AG04450 (cell line): ENCODE measurements around the gene COL25A1. TPM values are rescaled to one million over a fixed set of nuclear protein-coding genes. Genes with fewer than 3 reads are reported as not detected.
A peak's percentile ranks its signal among the peaks of the same experiment; 100 is the strongest.

Experiments used
- CTCF ChIA-PET: fragments of 300-600, 350-600 bp; formaldehyde crosslinking; extraction: SDS; loops from one replicate; lab custom pipeline; 2022; ENCODE audit warnings: antibody characterized with exemption, inconsistent platforms; lab: Charles Lee
- POLR2A ChIA-PET: fragments of 350-600 bp; formaldehyde crosslinking; extraction: SDS; loops from one replicate; lab custom pipeline; 2021; ENCODE audit warnings: antibody characterized with exemption, inconsistent platforms; lab: Yijun Ruan, JAX
- DNase-seq: peaks from one replicate; pipeline ENCODE4 v3.0.0-alpha.2; 2011; ENCODE audit warnings: low read depth, low spot score
- H3K27ac ChIP-seq: one replicate; pipeline ENCODE4 v1.5.1; 2012; ENCODE audit warnings: low read depth, low read length, control low read depth
- H3K27me3 ChIP-seq: one replicate; pipeline ENCODE4 v1.6.0; 2012; ENCODE audit warnings: low read length; ENCODE audit not compliant: control insufficient read depth, insufficient read depth
- H3K4me3 ChIP-seq: 2 replicates; pipeline ENCODE4 v1.5.1; 2011; ENCODE audit warnings: mild to moderate bottlenecking, low read depth, low read length, control low read depth
- H3K9me3 ChIP-seq: 2 replicates; pipeline ENCODE4 v1.5.1; 2012; ENCODE audit warnings: low read length; ENCODE audit not compliant: control insufficient read depth, insufficient read depth
- CTCF ChIP-seq: IDR thresholded peaks from 2 replicates; pipeline ENCODE4 v1.5.1; 2011; ENCODE audit warnings: low read depth, low read length, control low read depth, inconsistent platforms
- polyA plus RNA-seq: library from polyadenylated mRNA; depleted of rRNA; stranded (reverse); fragments of >200 nt; gene quantifications from 2 replicates; pipeline ENCODE4 v1.2.3, GENCODE V29; 2011

The COL25A1 gene
- polyA plus RNA-seq, 1 experiment, result not detected

- no peaks in the 10 kb centered on the region for H3K27me3 ChIP-seq
- CTCF ChIA-PET, result no interaction called here
- H3K4me3 ChIP-seq, result no peak overlapping the region
- H3K27ac ChIP-seq, result no peak overlapping the region
- POLR2A ChIA-PET, result no interaction called here
- no peaks in the 10 kb centered on the region for H3K9me3 ChIP-seq
- DNase-seq, result no peak
- no peak for TF ChIP-seq CTCF
Observed at GRCh38 chr4:109319156-109319555, 16.7 kb upstream of the COL25A1 start.

GRCh38 chr4:109315818-109316217 is 13.4 kb upstream of the COL25A1 start:
- Histone ChIP-seq H3K27ac (no peak overlapping the region), H3K4me3 (no peak overlapping the region), H3K27me3 (no peaks in the 10 kb centered on the region), H3K9me3 (no peaks in the 10 kb centered on the region; the same call in 1 of the 2 replicates)
- ChIA-PET CTCF (interaction anchor here (0.6 to 1.7 kb wide), 8 partner anchors 9 to 486 kb away, joined by 3 to 11 read pairs (median 4); no protein-coding TSS in a partner anchor), POLR2A (no interaction called here)
- TF ChIP-seq CTCF, result peak; percentile 43
- DNase-seq, result no peak

GRCh38 chr4:109315341-109315740 is 12.9 kb upstream of the COL25A1 start:
- Histone ChIP-seq H3K9me3 (no peaks in the 10 kb centered on the region; the same call in 1 of the 2 replicates), H3K4me3 (no peak overlapping the region), H3K27me3 (no peaks in the 10 kb centered on the region), H3K27ac (no peak overlapping the region)
- TF ChIP-seq CTCF, result no peak
- POLR2A ChIA-PET, result no interaction called here
- CTCF ChIA-PET, result interaction anchor here (0.6 to 1.5 kb wide), 7 partner anchors 10 to 621 kb away, joined by 3 to 11 read pairs (median 5); no protein-coding TSS in a partner anchor
- DNase-seq, result no peak

- H3K27me3 ChIP-seq, result no peaks in the 10 kb centered on the region
- no peak overlapping the region for H3K4me3 ChIP-seq
- no peak for DNase-seq
- no peak for TF ChIP-seq CTCF
- CTCF ChIA-PET, result no interaction called here
- POLR2A ChIA-PET, result no interaction called here
- no peak overlapping the region for H3K27ac ChIP-seq
- no peaks in the 10 kb centered on the region; the same call in 1 of the 2 replicates for H3K9me3 ChIP-seq
Observed at GRCh38 chr4:109313168-109314133, 11.0 kb upstream of the COL25A1 start.

- H3K27me3 ChIP-seq, result peaks cover 47% of the 10 kb centered on the region
- TF ChIP-seq CTCF, result no peak
- POLR2A ChIA-PET, result no interaction called here
- CTCF ChIA-PET, result interaction anchor here (1.5 kb wide), 1 partner anchor 13 kb away, joined by 4 read pairs; no protein-coding TSS in a partner anchor
- DNase-seq, result no peak
- no peak overlapping the region for H3K27ac ChIP-seq
- H3K9me3 ChIP-seq, result peaks cover 8% of the 10 kb centered on the region; the same call in 1 of the 2 replicates
- H3K4me3 ChIP-seq, result peak overlapping the region; percentile 55
Observed at GRCh38 chr4:109303140-109303496, 660 bp upstream of the COL25A1 start.
